ENCODE data around the gene ENOPH1.

- TF ChIP-seq CTCF (IDR thresholded peaks at IDR 0.05) (no peak), POLR2A (IDR thresholded peaks at IDR 0.05) (no peak), EP300 (IDR thresholded peaks at IDR 0.05) (no peak), POLR2AphosphoS5 (IDR thresholded peaks at IDR 0.05) (no peak)
These were observed 10.9 kb upstream of the ENOPH1 start for GRCh38 chr4:82419451-82419850.
